ENCODE data around the gene PNCK. TPM values are rescaled to one million over a fixed set of nuclear protein-coding genes. Genes with fewer than 3 reads are reported as not detected.

PNCK gene
- total RNA-seq, 1 experiment from 2014 or later: not detected

- TF ChIP-seq CTCF (IDR thresholded peaks at IDR 0.05; ENCODE audit: insufficient read depth in 1 of 2, low read depth in 1 of 2, low read length in 1 of 2, severe bottlenecking in 1 of 2, unreplicated experiment in 1 of 2): no peak
- H3K27me3 Mint-ChIP-seq (ENCODE audit: insufficient read depth, unreplicated experiment): no peaks in the 10 kb centered on the region
- no peaks in the 10 kb centered on the region for H3K36me3 Mint-ChIP-seq (ENCODE audit: insufficient read depth, unreplicated experiment)
- no TSS peak for BruUV-seq (replicated peaks)
- no peak overlapping the region for H3K4me3 ChIP-seq (ENCODE audit: low read depth, low read length)
- H3K4me1 ChIP-seq: no peaks in the 10 kb centered on the region
- CTCF ChIA-PET: interaction anchor here (1.0 to 1.3 kb wide), 4 partner anchors 8 to 31 kb away, joined by 4 to 7 read pairs (median 5); partner anchors contain the start of gene DUSP9
- intact Hi-C loops (cut with micrococcal nuclease; ENCODE audit: unreplicated experiment): no loop called here
- H3K9me3 Mint-ChIP-seq (ENCODE audit: unreplicated experiment): no peaks in the 10 kb centered on the region
- H3K27me3 ChIP-seq (replicated peaks; ENCODE audit: control insufficient read depth, insufficient read depth, low read length): no peaks in the 10 kb centered on the region
- H3K27ac Mint-ChIP-seq (ENCODE audit: unreplicated experiment): no peak overlapping the region
- no peaks in the 10 kb centered on the region for H3K36me3 ChIP-seq (ENCODE audit: control insufficient read depth, insufficient read depth, low read length)
- peaks cover 16% of the 10 kb centered on the region for H3K4me1 Mint-ChIP-seq (ENCODE audit: low read depth, unreplicated experiment)
- DNase-seq: no peak
- no peak overlapping the region for H3K4me3 Mint-ChIP-seq (ENCODE audit: unreplicated experiment)
- POLR2A ChIA-PET: no interaction called here
- no peaks in the 10 kb centered on the region for H3K9me3 ChIP-seq
These were observed 36.9 kb downstream of the PNCK start for GRCh38 chrX:153636716-153637115.

- intact Hi-C loops (cut with micrococcal nuclease; ENCODE audit: unreplicated experiment): no loop called here
- Mint-ChIP-seq H3K4me1 (ENCODE audit: low read depth, unreplicated experiment) (peaks cover 10% of the 10 kb centered on the region), H3K9me3 (ENCODE audit: unreplicated experiment) (no peaks in the 10 kb centered on the region), H3K27ac (ENCODE audit: unreplicated experiment) (no peak overlapping the region), H3K36me3 (ENCODE audit: insufficient read depth, unreplicated experiment) (no peaks in the 10 kb centered on the region), H3K4me3 (ENCODE audit: unreplicated experiment) (no peak overlapping the region), H3K27me3 (ENCODE audit: insufficient read depth, unreplicated experiment) (no peaks in the 10 kb centered on the region)
- TF ChIP-seq CTCF (IDR thresholded peaks at IDR 0.05; ENCODE audit: insufficient read depth in 1 of 2, low read depth in 1 of 2, low read length in 1 of 2, severe bottlenecking in 1 of 2, unreplicated experiment in 1 of 2): peak in 1 of 2 experiments; percentile 30
- H3K27me3 ChIP-seq (replicated peaks; ENCODE audit: control insufficient read depth, insufficient read depth, low read length): no peaks in the 10 kb centered on the region
- H3K9me3 ChIP-seq: no peaks in the 10 kb centered on the region
- H3K4me3 ChIP-seq (ENCODE audit: low read depth, low read length): no peak overlapping the region
- H3K4me1 ChIP-seq: no peaks in the 10 kb centered on the region
- peak in 1 of 2 experiments; percentile 35 for DNase-seq
- BruUV-seq (replicated peaks): no TSS peak
- ChIA-PET POLR2A (no interaction called here), CTCF (interaction anchor here (0.5 to 1.3 kb wide), 7 partner anchors 9 to 32 kb away, joined by 3 to 7 read pairs (median 4); partner anchors contain the start of gene DUSP9)
- H3K36me3 ChIP-seq (ENCODE audit: control insufficient read depth, insufficient read depth, low read length): no peaks in the 10 kb centered on the region
These were observed 37.6 kb downstream of the PNCK start for GRCh38 chrX:153635788-153636668.

- Histone ChIP-seq H3K27me3 (replicated peaks; ENCODE audit: control insufficient read depth, insufficient read depth, low read length) (no peaks in the 10 kb centered on the region), H3K36me3 (ENCODE audit: control insufficient read depth, insufficient read depth, low read length) (no peaks in the 10 kb centered on the region), H3K4me3 (ENCODE audit: low read depth, low read length) (no peak overlapping the region), H3K9me3 (no peaks in the 10 kb centered on the region), H3K4me1 (no peaks in the 10 kb centered on the region)
- CTCF ChIA-PET: interaction anchor here (0.9 to 1.3 kb wide), 2 partner anchors 17 to 32 kb away, joined by 3 to 4 read pairs; no protein-coding TSS in a partner anchor
- Mint-ChIP-seq H3K4me3 (ENCODE audit: unreplicated experiment) (no peak overlapping the region), H3K4me1 (ENCODE audit: low read depth, unreplicated experiment) (peaks cover 10% of the 10 kb centered on the region), H3K36me3 (ENCODE audit: insufficient read depth, unreplicated experiment) (no peaks in the 10 kb centered on the region), H3K9me3 (ENCODE audit: unreplicated experiment) (no peaks in the 10 kb centered on the region), H3K27ac (ENCODE audit: unreplicated experiment) (no peak overlapping the region), H3K27me3 (ENCODE audit: insufficient read depth, unreplicated experiment) (no peaks in the 10 kb centered on the region)
- TF ChIP-seq CTCF (IDR thresholded peaks at IDR 0.05; ENCODE audit: insufficient read depth in 1 of 2, low read depth in 1 of 2, low read length in 1 of 2, severe bottlenecking in 1 of 2, unreplicated experiment in 1 of 2): no peak
- intact Hi-C loops (cut with micrococcal nuclease; ENCODE audit: unreplicated experiment): no loop called here
- BruUV-seq (replicated peaks): no TSS peak
- POLR2A ChIA-PET: no interaction called here
- no peak for DNase-seq
These were observed 38.2 kb downstream of the PNCK start for GRCh38 chrX:153635388-153635787.
